GM12878 (cell line): Measurements from ENCODE around the gene CPVL.

Experiments
- ASH2L ChIP-seq: fragments of 300-600, 200-600 bp; sonication (generic); IDR thresholded peaks from 2 replicates; pipeline ENCODE4 v1.6.1; 2017; ENCODE audit warnings: low read depth, mild to moderate bottlenecking, borderline replicate concordance
- ATF7 ChIP-seq: fragments of 450-650 bp; IDR thresholded peaks from 2 replicates; pipeline ENCODE4 v1.6.1; 2016; ENCODE audit warnings: low read depth, mild to moderate bottlenecking
- BCL3 ChIP-seq: IDR thresholded peaks from 2 replicates; pipeline ENCODE4 v1.6.1; 2011; ENCODE audit warnings: borderline replicate concordance, low read depth, mild to moderate bottlenecking, moderate library complexity, low read length; ENCODE audit not compliant: insufficient read depth, poor library complexity, severe bottlenecking
- CTCF ChIP-seq, 3 experiments: IDR thresholded peaks in 2 of 3; conservative IDR thresholded peaks in 1 of 3; 2 replicates each; pipeline ENCODE4 v1.5.1; 2011; ENCODE audit warnings: low read depth in 3 of 3, low read length in 3 of 3, mild to moderate bottlenecking in 3 of 3, control low read depth in 2 of 3, moderate library complexity in 2 of 3, inconsistent platforms in 1 of 3, mixed read lengths in 1 of 3; ENCODE audit not compliant: control insufficient read depth in 2 of 3, insufficient read depth in 1 of 3; ENCODE audit errors: extremely low read depth in 1 of 3
- ELK1 ChIP-seq: IDR thresholded peaks from 2 replicates; pipeline ENCODE4 v1.6.1; 2012; ENCODE audit warnings: low read depth, low read length, improper control_type of control experiment
- EZH2 ChIP-seq: IDR thresholded peaks from 2 replicates; pipeline ENCODE4 v1.6.1; 2012; ENCODE audit warnings: low read depth, mild to moderate bottlenecking, control low read depth, inconsistent platforms, low read length, borderline replicate concordance; ENCODE audit not compliant: control insufficient read depth
- NR2C2 ChIP-seq: IDR thresholded peaks from 2 replicates; pipeline ENCODE4 v1.6.1; 2011; ENCODE audit warnings: borderline replicate concordance, low read depth; ENCODE audit not compliant: control insufficient read depth, insufficient read length
- POLR2A ChIP-seq: IDR thresholded peaks from 2 replicates; pipeline ENCODE4 v1.6.1; 2011; ENCODE audit warnings: low read depth, mild to moderate bottlenecking, low read length
- RFX5 ChIP-seq: IDR thresholded peaks from 2 replicates; pipeline ENCODE4 v1.6.1; 2011; ENCODE audit warnings: low read depth, low read length, improper control_type of control experiment
- SRF ChIP-seq, 2 experiments: IDR thresholded peaks; 2 replicates each; pipeline ENCODE4 v1.6.1; 2011; ENCODE audit warnings: low read depth in 2 of 2, low read length in 2 of 2, mild to moderate bottlenecking in 1 of 2, moderate library complexity in 1 of 2
- TCF12 ChIP-seq: IDR thresholded peaks from 2 replicates; pipeline ENCODE4 v1.6.1; 2011; ENCODE audit warnings: low read depth, mild to moderate bottlenecking, low read length
- ZBTB33 ChIP-seq: fragments of 450-650 bp; IDR thresholded peaks from 2 replicates; pipeline ENCODE4 v1.6.1; 2017; ENCODE audit warnings: mild to moderate bottlenecking

GRCh38 chr7:28973591-28973990, 172.7 kb downstream of the CPVL start:
- TF ChIP-seq CTCF (IDR thresholded peaks at IDR 0.05 in 2 of 3, conservative IDR thresholded peaks at IDR 0.05 in 1 of 3; ENCODE audit: control insufficient read depth in 2 of 3, extremely low read depth in 1 of 3, insufficient read depth in 1 of 3, low read depth in 3 of 3, low read length in 3 of 3) = no peak
- TF ChIP-seq ELK1 = no peak
- no peak for TF ChIP-seq POLR2A
- TF ChIP-seq RFX5 = no peak
- no peak for TF ChIP-seq SRF (IDR thresholded peaks at IDR 0.05; ENCODE audit: low read depth in 2 of 2, low read length in 2 of 2)
- TF ChIP-seq ASH2L = no peak
- no peak for TF ChIP-seq ATF7
- TF ChIP-seq TCF12 = no peak
- TF ChIP-seq EZH2 = no peak
- TF ChIP-seq BCL3 = no peak
- TF ChIP-seq ZBTB33 = no peak
- TF ChIP-seq NR2C2 = no peak
